Left lung (tissue), 10 donors: ENCODE results near the gene CCDC9. TPM values are rescaled to one million over a fixed set of nuclear protein-coding genes. Genes with fewer than 3 reads are reported as not detected.

Experiments used
- ATAC-seq: fragments of 200-7000 bp; cut with Tn5 transposase; one replicate; pipeline ENCODE4 v1.9.1; 2020; ENCODE audit warnings: moderate library complexity
- DNase-seq, 4 donors: peaks; one replicate each; pipeline ENCODE4 v3.0.0-alpha.2; 2013 to 2020
- H3K27ac ChIP-seq, 2 donors: fragments of 200-600 bp; sonication (generic) in 1 of 2; one replicate each; pipeline versions ENCODE4 v1.5.0 to v1.8.0; 2020 to 2021
- H3K27me3 ChIP-seq, 2 donors: fragments of 200-600 bp; sonication (generic) in 1 of 2; one replicate each; pipeline versions ENCODE4 v1.5.0 to v1.8.0; 2020 to 2021
- H3K36me3 ChIP-seq, 2 donors: fragments of 200-600 bp; sonication (generic) in 1 of 2; one replicate each; pipeline versions ENCODE4 v1.5.0 to v1.8.0; 2020 to 2021
- H3K4me1 ChIP-seq, 2 donors: fragments of 200-600 bp; one replicate each; pipeline ENCODE4 v1.8.0; 2021
- H3K4me3 ChIP-seq, 2 donors: fragments of 200-600 bp; sonication (generic) in 1 of 2; one replicate each; pipeline versions ENCODE4 v1.5.0 to v1.8.0; 2020 to 2021; ENCODE audit warnings: mild to moderate bottlenecking in 1 of 2
- H3K9me3 ChIP-seq, 2 donors: fragments of 200-600 bp; sonication (generic) in 1 of 2; one replicate each; pipeline versions ENCODE4 v1.5.0 to v1.8.0; 2020 to 2021
- intact Hi-C, 2 donors: fragments of 100-400 bp; cut with DNase I; formaldehyde crosslinking; loops; one replicate each; pipeline versions ENCODE4 v1.11.2 to v1.14.2; 2022
- polyA plus RNA-seq, 6 donors: library from polyadenylated mRNA; unstranded; fragments of 120-200 nt; gene quantifications; one replicate each; pipeline ENCODE4 v1.2.1, GENCODE V29; 2013; ENCODE audit not compliant: insufficient read length in 6 of 6
- total RNA-seq, 2 donors: library from RNA; stranded (reverse); fragmentation: NEBNext Ultra II Directional; extraction: Animal tissue kit (Norgen Biotek cat#: 25700); gene quantifications; one replicate each; pipeline ENCODE4 v1.2.1, GENCODE V29; 2021
- TF ChIP-seq, protein P1 (sequence below), 2 donors: fragments of 200-600 bp; sonication (generic) in 1 of 2; IDR thresholded peaks; one replicate each; pipeline versions ENCODE4 v1.5.0 to v1.8.0; 2021; ENCODE audit warnings: antibody characterized with exemption in 2 of 2
- donor health status: DM: no; HTN: yes; CAD: no.
- donor health status: DM: no; HTN: no; CAD: no.

Gene CCDC9
- total and polyA plus RNA-seq, 8 donors, result 24.7 to 35.8 (median 28.6) TPM

- peaks cover 5 to 9% of the 10 kb centered on the region in 2 donors for H3K4me1 ChIP-seq
- H3K4me3 ChIP-seq, result no peak overlapping the region
- H3K27me3 ChIP-seq, result no peaks in the 10 kb centered on the region
- intact Hi-C loops, result no loop called here
- TF ChIP-seq, protein P1, sequence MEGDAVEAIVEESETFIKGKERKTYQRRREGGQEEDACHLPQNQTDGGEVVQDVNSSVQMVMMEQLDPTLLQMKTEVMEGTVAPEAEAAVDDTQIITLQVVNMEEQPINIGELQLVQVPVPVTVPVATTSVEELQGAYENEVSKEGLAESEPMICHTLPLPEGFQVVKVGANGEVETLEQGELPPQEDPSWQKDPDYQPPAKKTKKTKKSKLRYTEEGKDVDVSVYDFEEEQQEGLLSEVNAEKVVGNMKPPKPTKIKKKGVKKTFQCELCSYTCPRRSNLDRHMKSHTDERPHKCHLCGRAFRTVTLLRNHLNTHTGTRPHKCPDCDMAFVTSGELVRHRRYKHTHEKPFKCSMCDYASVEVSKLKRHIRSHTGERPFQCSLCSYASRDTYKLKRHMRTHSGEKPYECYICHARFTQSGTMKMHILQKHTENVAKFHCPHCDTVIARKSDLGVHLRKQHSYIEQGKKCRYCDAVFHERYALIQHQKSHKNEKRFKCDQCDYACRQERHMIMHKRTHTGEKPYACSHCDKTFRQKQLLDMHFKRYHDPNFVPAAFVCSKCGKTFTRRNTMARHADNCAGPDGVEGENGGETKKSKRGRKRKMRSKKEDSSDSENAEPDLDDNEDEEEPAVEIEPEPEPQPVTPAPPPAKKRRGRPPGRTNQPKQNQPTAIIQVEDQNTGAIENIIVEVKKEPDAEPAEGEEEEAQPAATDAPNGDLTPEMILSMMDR (IDR thresholded peaks at IDR 0.05), result no peak
- peaks cover 0 to 2% of the 10 kb centered on the region in 2 donors for H3K36me3 ChIP-seq
- no peak for ATAC-seq
- DNase-seq, result no peak
- H3K9me3 ChIP-seq, result no peaks in the 10 kb centered on the region
- no peak overlapping the region for H3K27ac ChIP-seq
These were observed 40.7 kb upstream of the CCDC9 start for GRCh38 chr19:47215581-47215980.

- DNase-seq, result no peak
These were observed 35.1 kb upstream of the CCDC9 start for GRCh38 chr19:47221080-47221841.

GRCh38 chr19:47221890-47222289 is 34.4 kb upstream of the CCDC9 start:
- no peaks in the 10 kb centered on the region for H3K27me3 ChIP-seq
- TF ChIP-seq, protein P1 (IDR thresholded peaks at IDR 0.05), result no peak
- intact Hi-C loops, result no loop called here

More at GRCh38 chr19:47221080-47221841, 35.1 kb upstream of the CCDC9 start:
- TF ChIP-seq, protein P1 (IDR thresholded peaks at IDR 0.05), result no peak
- Histone ChIP-seq H3K27me3 (no peaks in the 10 kb centered on the region), H3K9me3 (no peaks in the 10 kb centered on the region), H3K27ac (no peak overlapping the region), H3K36me3 (peaks cover 0 to 22% of the 10 kb centered on the region in 2 donors), H3K4me1 (peaks cover 0 to 14% of the 10 kb centered on the region in 2 donors), H3K4me3 (no peak overlapping the region)
- ATAC-seq, result no peak
- intact Hi-C loops, result no loop called here

DNA sequence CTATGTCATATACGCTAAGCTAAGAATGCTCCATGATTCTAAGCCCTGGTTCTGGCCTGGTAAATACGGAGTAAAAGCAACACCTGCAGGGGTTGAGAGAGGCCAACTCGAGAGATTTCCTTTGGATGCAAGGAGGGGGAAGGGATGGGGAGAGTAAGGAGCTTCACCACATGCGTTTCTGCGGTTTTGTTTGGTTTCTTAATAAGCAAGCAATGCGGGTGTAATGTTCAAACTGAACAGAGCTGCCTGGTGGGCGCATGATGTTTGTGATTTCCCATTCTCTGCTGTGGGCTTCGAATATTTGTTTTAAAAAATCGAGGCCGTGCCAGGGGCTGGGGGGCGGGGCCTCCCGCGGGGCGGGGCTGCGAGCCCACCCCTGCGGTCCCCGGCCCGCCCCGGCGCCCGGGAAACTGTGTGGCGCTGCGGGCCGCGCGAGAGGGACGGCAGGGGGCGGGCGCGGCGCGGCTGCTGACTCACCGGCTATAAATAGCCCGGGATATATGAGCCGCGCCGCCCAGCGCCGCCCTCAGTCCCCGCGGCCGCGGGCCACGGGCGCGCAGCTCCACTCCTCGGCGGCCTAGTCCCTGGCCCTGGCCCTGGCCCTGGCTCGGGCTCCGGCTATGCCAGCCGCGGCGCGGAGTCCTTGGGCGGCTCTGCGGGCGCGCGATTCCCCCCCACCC is 30.4 kb upstream of the CCDC9 start:
- intact Hi-C loops, result no loop called here
- no peaks in the 10 kb centered on the region for H3K9me3 ChIP-seq
- ATAC-seq, result peak; percentile 70
- TF ChIP-seq, protein P1 (IDR thresholded peaks at IDR 0.05), result peak; percentile 25 to 46
- peaks cover 11 to 56% of the 10 kb centered on the region in 2 donors for H3K4me1 ChIP-seq
- peak overlapping the region; percentile 98 to 99 for H3K27ac ChIP-seq
- peak; percentile 86 to 96 (median 91) for DNase-seq
- no peaks in the 10 kb centered on the region for H3K27me3 ChIP-seq
- H3K36me3 ChIP-seq, result peaks cover 0 to 17% of the 10 kb centered on the region in 2 donors
- peak overlapping the region; percentile 26 to 98 for H3K4me3 ChIP-seq

More at GRCh38 chr19:47221890-47222289, 34.4 kb upstream of the CCDC9 start:
- ATAC-seq, result no peak
- Histone ChIP-seq H3K9me3 (no peaks in the 10 kb centered on the region), H3K36me3 (peaks cover 0 to 22% of the 10 kb centered on the region in 2 donors), H3K4me1 (peaks cover 5 to 20% of the 10 kb centered on the region in 2 donors), H3K27ac (no peak overlapping the region), H3K4me3 (no peak overlapping the region)
- DNase-seq, result no peak
